ENCODE results near the gene ZNF26.
A peak's percentile ranks its signal among the peaks of the same experiment; 100 is the strongest.
"Not testable (repeated sequence)": the region's sequence is repeated elsewhere in the genome, so short reads cannot be mapped to it uniquely, and the experiment has no call there.

The ZNF26 gene

GRCh38 chr12:132986001-132986884 is at the start of gene ZNF26:
Gene ZNF26 (plus strand): TSS chr12:132986367. CDS start chr12:132986841, 474 bp downstream.
- DNase-seq (ENCODE audit: low spot score) = peak; percentile 97

DNA sequence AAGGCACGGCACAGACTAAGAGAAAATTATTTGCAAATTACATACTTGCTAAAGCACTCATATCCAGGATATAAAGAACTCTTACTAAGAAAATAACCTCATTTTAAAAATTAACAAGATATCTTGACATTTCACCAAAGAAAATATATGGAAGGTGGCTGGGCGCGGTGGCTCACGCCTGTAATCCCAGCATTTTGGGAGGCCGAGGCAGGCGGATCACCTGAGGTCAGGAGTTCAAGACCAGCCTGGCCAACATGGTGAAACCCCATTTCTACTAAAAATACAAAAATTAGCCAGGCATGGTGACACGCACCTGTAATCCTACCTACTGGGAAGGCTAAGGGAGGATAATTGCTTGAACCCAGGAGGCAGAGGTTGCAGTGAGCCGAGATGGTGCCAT is 49.2 kb upstream of the ZNF26 start:
- DNase-seq (ENCODE audit: low spot score) = not testable (repeated sequence)

DNA sequence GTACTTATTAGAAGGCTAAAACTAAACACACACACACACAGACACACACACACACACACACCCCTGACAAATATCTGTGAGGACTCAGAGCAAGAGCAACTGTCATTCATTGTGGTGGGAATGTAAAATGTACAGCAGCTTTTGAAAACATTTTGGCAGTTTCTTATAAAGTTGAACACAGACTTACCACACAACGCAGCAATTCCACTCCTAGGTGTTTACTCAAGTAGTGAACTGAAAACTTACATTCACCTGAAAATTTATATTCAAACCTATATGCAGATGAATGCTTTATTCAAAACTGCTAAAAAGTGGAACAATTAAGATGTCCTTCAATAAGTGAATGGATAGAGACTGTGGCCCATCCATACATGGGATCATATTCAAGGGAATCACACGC is 48.7 kb upstream of the ZNF26 start:
- no peak for DNase-seq (ENCODE audit: low spot score)

GRCh38 chr12:132938807-132939206 is 47.4 kb upstream of the ZNF26 start:
- not testable (repeated sequence) for DNase-seq (ENCODE audit: low spot score)

DNA sequence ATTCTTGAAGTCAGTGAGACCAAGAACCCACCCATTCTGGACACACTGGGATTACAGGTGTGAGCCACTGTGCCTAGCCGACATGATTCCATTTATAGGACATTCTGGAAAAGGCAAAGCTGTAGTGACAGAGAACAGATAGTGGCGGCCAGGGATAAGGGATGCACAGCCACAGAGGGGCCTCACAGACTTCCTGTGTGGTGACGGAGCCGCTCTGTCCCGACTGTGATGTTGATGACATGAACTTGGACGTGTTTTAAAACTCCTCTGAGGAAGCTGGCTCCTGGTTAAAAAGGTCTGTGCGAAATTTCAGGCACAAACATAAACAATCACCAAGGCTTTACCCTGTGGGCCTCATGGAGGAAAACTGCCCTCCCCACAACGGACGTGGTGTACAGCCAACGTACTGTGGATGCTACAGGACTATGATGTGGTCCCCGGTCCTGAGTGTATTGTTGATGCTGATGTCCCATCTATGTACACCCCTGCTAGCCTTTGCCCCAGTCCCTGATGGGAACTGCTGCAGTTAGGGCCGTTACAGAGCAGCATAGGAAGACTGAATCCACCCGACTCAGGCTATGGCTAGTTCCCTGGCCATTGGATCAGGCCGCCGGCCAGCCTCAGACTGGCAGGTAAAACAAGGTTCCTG is 46.0 kb upstream of the ZNF26 start:
- no peak for DNase-seq (ENCODE audit: low spot score)

DNA sequence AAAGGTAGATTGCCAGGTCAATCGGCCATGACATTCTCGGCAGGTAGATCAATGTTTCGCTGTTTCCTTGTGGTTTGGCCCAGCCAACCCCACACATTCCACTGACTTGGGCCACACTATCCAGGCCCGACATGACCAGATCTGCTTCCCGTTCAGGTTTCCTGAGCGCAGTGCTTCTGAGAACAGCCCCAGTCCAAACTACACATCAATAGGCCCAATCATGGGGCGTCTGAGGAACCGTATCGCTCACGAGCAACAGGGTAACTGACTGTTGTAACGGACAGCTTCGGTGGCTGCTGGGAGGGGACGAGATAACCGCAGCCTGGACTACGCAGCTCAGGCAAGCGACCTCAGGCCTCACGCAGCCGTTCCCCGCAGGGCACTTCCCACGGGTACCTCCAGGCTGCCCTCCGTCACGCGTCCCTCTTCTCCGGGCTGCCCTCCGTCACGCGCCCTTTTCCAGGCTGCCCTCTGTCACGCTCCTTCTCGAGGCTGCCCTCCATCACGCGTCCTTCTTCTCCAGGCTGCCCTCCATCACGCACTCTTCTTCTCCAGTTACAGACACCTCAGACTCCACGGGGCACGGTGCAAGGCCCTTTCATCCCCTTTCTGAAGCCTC is 44.7 kb upstream of the ZNF26 start:
- DNase-seq (ENCODE audit: low spot score) = no peak

DNA sequence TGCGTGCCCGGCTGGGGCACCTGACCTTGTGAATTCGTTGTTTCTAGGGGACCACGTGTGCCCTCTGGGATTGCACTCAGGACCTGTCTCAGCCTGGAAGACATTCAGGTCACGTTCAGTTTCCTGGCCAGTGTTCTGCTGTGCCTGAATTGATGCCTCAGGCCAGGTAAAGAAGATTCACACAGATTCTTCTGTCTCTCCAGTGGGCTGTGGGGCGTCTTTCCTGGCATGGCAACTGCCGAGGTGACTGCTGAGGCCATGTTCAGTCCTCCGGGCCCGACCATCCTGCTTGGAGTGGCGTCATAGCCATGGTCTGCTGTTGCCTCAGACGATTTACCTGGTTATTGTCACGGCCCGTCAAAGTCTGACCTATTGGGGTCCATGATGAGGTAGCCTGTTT is 43.6 kb upstream of the ZNF26 start:
- no peak for DNase-seq (ENCODE audit: low spot score)

- DNase-seq (ENCODE audit: low spot score) = no peak
These were observed 40.4 kb upstream of the ZNF26 start for GRCh38 chr12:132945806-132946205.

DNA sequence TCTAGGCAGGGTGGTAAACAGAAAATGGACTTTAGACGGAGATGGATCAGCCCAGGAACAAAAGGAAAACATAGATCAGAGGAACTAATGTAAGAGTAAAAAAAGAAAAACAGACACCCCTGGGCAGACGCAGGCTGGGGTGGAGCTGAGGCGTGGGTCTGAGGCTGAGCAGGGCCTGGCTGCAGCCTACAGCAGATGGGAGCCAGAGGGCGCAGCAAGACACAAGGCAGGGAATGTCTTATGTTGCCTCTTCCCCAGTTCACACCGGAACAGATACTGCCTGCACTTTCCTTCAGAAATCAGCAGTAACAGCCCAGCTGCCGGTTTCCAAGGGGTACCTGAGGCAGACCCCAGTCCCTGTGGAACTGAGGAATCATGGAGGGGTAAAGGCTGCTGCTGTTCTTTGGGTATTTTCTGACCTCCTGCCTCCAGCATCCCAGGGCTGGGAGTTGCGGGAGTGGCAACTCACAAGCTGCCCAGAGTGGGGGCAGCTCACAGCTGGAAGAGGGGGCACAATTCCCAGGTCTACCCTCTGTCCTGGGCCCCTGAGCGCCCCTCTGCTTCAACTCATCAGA is 39.8 kb upstream of the ZNF26 start:
- no peak for DNase-seq (ENCODE audit: low spot score)

DNA sequence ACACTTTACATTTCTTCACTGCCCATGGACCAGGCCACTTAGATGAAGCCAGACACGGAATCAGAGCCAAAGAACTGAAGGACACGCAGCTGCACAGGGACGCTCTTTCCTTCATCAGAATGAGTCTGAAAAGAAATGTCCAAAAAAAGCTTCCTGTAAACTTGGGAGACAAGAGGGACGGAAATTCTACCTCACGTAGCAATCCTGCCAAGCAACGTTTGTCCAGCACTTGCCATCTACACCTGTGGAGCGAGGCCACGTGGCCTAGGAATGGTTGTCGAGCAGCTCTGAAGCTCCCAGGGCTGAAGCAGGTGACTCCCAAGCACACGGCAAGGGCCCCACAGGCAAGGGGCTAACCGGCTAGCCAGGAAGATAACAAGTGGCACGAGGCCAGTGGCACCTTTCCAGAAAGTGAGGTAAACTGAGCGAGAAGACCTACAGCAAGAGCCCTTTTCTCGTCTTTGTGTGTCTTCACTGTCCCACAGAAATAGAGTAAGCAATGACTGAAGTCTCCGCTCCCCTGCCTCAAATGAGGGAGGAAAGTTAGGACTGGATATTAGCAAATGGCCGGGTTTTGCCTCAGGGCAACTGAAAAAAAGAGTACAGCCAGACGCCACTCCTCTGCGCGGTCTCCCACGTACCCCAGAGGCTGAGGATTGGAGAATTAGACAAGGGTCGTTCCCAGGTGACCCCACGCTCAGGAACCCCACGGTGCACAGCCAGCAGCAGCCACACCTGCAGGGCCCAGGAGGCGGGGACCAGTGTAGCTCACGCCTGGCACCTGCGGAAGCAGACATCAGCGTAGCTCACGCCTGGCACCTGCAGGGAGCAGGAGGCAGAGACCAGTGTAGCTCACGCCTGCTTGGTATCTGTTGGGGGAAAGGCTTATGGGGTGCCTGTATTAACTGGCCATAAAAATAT is 37.8 kb upstream of the ZNF26 start:
- no peak for DNase-seq (ENCODE audit: low spot score)

DNA sequence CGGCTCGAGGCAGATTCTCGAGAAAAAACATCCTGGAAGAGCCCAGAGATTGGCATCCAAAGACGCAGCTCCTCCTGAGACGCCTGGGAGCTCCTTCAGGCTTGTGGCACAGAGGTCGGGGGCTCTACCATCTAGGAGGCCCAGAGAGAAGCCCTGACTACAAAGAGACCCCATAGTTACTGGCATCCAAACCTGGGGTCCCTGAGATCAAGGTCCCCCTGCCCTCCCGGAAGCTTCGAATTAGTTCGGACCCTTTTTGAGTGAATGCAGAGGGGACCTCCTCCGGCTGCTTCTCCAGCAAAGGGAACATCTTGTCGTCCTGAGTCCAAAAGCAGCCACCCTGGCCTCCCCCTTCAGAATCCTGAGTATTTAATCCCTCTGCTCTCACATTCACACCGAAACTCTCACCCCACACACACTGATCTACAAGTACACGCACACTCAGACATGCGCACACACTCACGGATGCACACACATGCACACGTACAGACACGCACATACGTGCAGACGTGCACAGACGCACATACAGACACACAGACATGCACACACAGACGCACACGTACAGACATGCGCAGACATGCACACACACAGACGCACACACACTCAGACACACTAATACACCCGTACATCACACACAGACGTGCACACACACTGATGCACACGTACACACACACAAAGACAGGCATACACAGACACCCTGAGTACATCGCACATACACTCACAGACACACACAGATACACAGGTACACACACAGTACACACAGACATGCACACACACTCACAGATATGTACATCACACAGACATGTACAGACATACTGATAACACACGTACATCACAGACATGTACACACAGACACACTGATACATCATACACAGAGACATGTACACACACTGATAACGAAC is 36.0 kb upstream of the ZNF26 start:
- DNase-seq (ENCODE audit: low spot score) = no peak

DNA sequence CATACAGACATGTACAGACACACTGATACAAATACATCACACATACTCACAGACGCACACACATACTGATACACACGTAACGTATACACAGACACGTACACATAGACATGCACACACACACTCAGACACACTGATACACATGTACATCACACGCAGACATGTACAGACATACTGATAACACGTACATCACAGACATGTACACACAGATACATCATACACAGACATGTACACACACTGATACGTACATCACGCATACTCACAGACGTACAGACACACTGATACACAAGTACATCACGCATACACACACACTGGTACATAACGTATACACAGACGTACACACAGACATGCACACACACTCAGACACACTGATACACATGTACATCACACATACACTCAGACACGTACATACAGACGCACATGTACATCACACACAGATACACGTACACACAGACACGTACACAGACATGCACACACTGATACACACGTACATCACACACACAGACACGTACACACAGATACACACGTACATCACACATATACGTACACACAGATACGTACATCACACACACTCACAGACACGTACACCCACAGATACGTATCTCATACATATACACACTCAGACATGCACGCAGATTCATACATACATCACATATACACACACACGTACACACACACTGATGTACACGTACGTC is 35.2 kb upstream of the ZNF26 start:
- no peak for DNase-seq (ENCODE audit: low spot score)

DNA sequence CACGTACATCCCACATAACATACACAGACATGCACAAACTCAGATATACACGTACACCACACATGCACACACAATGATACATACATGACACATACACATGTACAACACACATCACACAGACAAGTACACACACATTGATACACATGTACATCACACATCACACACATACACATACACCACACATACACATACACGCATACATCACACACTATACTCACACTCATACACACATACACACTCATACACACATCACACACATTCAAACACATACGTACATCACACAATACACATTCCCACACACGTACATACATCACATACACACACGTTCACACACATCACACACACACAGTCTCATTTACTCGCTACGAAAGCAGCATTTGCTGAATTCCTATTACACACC is 34.5 kb upstream of the ZNF26 start:
- DNase-seq (ENCODE audit: low spot score) = no peak

DNA sequence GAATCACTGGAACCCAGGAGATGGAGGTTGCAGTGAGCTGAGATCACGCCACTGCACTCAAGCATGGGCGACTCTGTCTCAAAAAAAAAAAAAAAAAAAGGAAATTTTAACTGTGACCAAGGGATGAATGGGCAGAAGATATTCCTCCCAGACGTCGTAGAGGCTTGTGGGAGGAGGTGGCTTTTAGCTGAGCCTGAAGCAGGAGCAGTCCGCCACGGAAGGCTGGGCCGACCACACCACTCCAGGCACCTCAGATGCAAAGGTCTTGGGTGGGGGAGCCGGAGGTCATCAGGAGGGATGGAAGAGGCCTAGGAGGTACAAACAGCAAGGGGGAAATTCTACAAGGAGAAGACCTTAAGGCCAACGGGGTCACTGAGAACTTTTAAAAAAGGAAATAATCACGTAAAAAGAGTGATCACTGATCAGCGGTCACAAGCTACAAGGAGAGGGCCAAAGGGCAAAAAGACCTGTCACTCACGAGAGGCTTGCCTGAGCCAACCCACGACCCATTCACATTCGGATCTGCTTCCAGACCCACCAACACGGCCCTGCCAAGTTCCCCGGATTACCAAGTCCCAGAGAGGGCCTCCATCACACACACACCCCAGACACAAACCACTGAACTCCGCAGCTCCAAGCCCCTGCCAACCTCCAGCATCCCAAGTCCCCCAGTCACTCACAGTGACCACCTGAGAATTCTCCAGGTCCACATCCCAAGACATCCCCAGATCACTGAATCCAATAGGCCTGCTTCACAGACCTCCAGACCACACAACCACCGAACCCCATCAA is 33.6 kb upstream of the ZNF26 start:
- no peak for DNase-seq (ENCODE audit: low spot score)

DNA sequence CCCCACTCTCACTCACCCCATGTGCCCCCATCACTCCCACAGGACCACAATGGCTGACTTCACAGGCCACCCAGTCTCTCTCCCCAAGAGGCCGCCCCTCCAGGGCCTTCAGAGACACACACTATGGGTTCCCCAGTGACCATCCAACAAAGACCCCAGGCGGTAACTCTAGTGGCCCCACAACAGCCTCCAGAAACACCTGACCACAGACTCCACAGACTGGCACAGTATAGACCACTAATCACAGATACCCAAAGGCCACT is 33.1 kb upstream of the ZNF26 start:
- DNase-seq (ENCODE audit: low spot score) = no peak

- DNase-seq (ENCODE audit: low spot score) = no peak
These were observed 32.4 kb upstream of the ZNF26 start for GRCh38 chr12:132953771-132954170.

DNA sequence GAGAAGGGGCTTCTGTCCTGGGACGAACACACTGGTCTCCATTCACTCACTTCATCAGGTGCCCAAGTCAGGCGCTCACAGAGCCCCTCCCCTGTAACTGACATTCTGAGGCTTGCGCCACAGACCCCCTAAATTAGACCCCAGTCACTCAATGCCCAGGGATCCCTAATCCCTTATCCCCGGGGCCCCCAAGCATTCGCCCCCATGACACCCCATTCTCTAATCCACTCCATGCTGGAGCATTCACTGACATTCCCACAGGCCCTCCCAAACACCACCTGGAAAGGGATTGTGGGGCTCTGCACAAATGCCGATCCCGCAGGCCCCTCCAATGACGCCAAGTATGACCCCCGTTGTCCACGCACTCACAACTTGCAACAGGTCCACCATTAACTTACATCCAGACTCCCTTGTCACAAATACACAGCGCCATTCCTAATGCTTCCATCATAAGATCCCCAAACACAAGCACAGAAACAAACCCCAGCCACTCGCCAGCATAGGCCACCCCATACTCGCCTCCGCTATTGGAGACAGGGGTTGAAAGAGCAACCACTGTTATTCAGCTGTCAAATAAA is 31.6 kb upstream of the ZNF26 start:
- DNase-seq (ENCODE audit: low spot score) = no peak

DNA sequence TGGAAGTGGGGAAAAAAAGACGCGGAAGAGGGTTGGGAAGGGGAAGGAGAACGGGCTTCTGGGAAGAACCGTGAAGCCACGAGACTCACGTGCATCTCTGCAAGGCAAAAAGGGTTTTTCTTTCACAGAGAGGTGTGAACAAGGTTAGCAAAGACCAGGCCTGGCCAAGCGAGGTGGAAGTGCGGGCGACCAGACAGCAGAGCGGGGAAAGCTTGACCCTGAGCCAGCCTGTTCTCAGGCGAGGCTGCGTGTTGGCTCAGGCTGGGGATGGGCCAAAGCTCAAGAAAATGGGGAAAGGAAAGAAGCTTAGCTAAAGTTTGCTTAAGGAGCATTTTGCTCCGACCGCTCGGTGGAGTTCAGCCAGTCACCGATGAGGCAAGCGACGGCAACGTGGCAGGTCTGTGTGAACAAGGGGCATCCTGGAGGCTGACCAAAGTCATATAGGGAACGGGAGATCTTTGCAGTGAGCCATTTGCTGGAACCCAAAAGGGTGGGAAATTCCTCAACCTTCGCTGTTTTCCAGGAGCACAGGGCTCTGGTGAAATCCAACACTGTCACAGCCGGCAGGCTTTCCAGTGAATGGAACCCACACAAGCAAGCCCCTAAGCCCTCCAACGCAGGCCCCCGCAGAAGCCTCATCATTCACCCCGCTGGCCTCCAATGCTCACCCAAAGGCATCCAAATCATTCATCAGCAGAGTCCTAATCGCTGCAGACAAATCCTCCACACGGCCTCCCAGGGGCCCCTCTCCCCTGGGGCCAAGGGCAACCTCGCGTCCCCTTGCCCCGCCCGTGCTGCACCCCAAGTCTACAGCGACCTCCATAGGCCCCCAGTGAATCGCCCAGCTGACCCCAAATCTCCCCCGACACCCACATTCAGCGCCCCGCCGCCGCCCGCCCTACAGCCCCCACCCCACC is 30.8 kb upstream of the ZNF26 start:
- peak; percentile 56 for DNase-seq (ENCODE audit: low spot score)

Data from AG08395 (cell line).